ENCODE data around the gene NR2F2. TPM values are rescaled to one million over a fixed set of nuclear protein-coding genes. Genes with fewer than 3 reads are reported as not detected.

The NR2F2 gene
- total and polyA plus RNA-seq, 2 of the 13 experiments (the other 11 are each of a cell fraction or from before 2014, with no cell fraction given) = 3.5 to 4.7 TPM

GRCh38 chr15:96330450-96331143 is at the start of gene NR2F2 (continued):
- TF ChIP-seq ZNF746 (CRISPR knock-in tag; IDR thresholded peaks at IDR 0.05) = no peak
- TF ChIP-seq CEBPG (CRISPR knock-in tag; IDR thresholded peaks at IDR 0.05) = 0 out of 2 replicates have a peak, but pooled peaks have one; percentile 26
- TF ChIP-seq ATAD3A (CRISPR knock-in tag; IDR thresholded peaks at IDR 0.05) = no peak
- TF ChIP-seq ZNF234 (CRISPR knock-in tag; conservative IDR thresholded peaks at IDR 0.05) = no peak
- TF ChIP-seq DR1 (CRISPR knock-in tag; IDR thresholded peaks at IDR 0.05) = peak; percentile 77; the same call in 1 of the 2 replicates
- no peak for TF ChIP-seq ZNF879 (CRISPR knock-in tag; IDR thresholded peaks at IDR 0.05)
- TF ChIP-seq GZF1 (CRISPR knock-in tag; IDR thresholded peaks at IDR 0.05) = no peak
- no peak for TF ChIP-seq ZNF556 (CRISPR knock-in tag; IDR thresholded peaks at IDR 0.05; ENCODE audit: borderline replicate concordance)
- peak; percentile 54 for TF ChIP-seq AGO2 (optimal IDR thresholded peaks at IDR 0.05; ENCODE audit: low read depth, low read length)
- no peak for TF ChIP-seq ZFP36L1 (CRISPR knock-in tag; IDR thresholded peaks at IDR 0.05)
- peak; percentile 47; the same call in 1 of the 2 replicates for TF ChIP-seq E2F1 (CRISPR knock-in tag; IDR thresholded peaks at IDR 0.05)
- TF ChIP-seq NONO (IDR thresholded peaks at IDR 0.05) = no peak
- TF ChIP-seq NONO (CRISPR knock-in tag; conservative IDR thresholded peaks at IDR 0.05) = no peak
- peak; percentile 93 for TF ChIP-seq MYPOP (CRISPR knock-in tag; IDR thresholded peaks at IDR 0.05)
- no peak for TF ChIP-seq GLI4 (CRISPR knock-in tag; IDR thresholded peaks at IDR 0.05; ENCODE audit: borderline replicate concordance)
- peak; percentile 82 for TF ChIP-seq ZNF710 (CRISPR knock-in tag; IDR thresholded peaks at IDR 0.05; ENCODE audit: borderline replicate concordance)
- no peak for TF ChIP-seq USF2 (IDR thresholded peaks at IDR 0.05; ENCODE audit: low read depth, low read length)
- peak; percentile 89; the same call in 1 of the 2 replicates for TF ChIP-seq USF2 (CRISPR knock-in tag; IDR thresholded peaks at IDR 0.05; ENCODE audit: borderline replicate concordance)
- TF ChIP-seq SP5 (CRISPR knock-in tag; IDR thresholded peaks at IDR 0.05; ENCODE audit: borderline replicate concordance, low read depth) = no peak
- 0 out of 4 replicates have a peak, but pooled peaks of 1 of the 2 experiments have one; percentile 23 for TF ChIP-seq KLF16 (CRISPR knock-in tag; IDR thresholded peaks at IDR 0.05)
- peak; percentile 85 for TF ChIP-seq HNF4G (IDR thresholded peaks at IDR 0.05; ENCODE audit: borderline replicate concordance, low read depth, low read length)
- no peak for TF ChIP-seq HNF4G (CRISPR knock-in tag; IDR thresholded peaks at IDR 0.05; ENCODE audit: borderline replicate concordance, low read depth)
- no peak for TF ChIP-seq HDAC2 (CRISPR knock-in tag; IDR thresholded peaks at IDR 0.05)
